HL-60 (cell line): ENCODE measurements around the gene TALDO1.
A peak's percentile ranks its signal among the peaks of the same experiment; 100 is the strongest.

Source experiments
- DNase-seq, 2 experiments: peaks; one replicate each; pipeline ENCODE4 v3.0.0-alpha.2; 2010 to 2020; ENCODE audit warnings: low read depth in 1 of 2, low spot score in 1 of 2
- H3K27ac ChIP-seq: fragments of 250-450 bp; sonication (Bioruptor Pico); replicated peaks from 2 replicates; pipeline ENCODE4 v1.5.1; 2020; ENCODE audit warnings: mild to moderate bottlenecking, moderate library complexity
- H3K27me3 ChIP-seq: fragments of 250-450 bp; sonication (Bioruptor Pico); 2 replicates; pipeline ENCODE4 v1.5.1; 2021; ENCODE audit warnings: mild to moderate bottlenecking, moderate library complexity; ENCODE audit not compliant: insufficient read depth, poor library complexity, severe bottlenecking
- H3K4me3 ChIP-seq: replicated peaks from 2 replicates; pipeline ENCODE4 v1.5.1; 2011; ENCODE audit warnings: mild to moderate bottlenecking, control low read depth, low read length; ENCODE audit not compliant: insufficient read depth
- CTCF ChIP-seq: IDR thresholded peaks from one replicate; pipeline ENCODE4 v1.5.1; 2011; ENCODE audit warnings: low read length, control low read depth, inconsistent platforms; ENCODE audit not compliant: insufficient read depth
- GABPA ChIP-seq: IDR thresholded peaks from 2 replicates; pipeline ENCODE4 v1.6.1; 2012; ENCODE audit warnings: low read depth
- POLR2AphosphoS5 ChIP-seq: IDR thresholded peaks from 2 replicates; pipeline ENCODE4 v1.6.1; 2012; ENCODE audit warnings: low read depth
- REST ChIP-seq: IDR thresholded peaks from 2 replicates; pipeline ENCODE4 v1.6.1; 2012; ENCODE audit warnings: low read depth; ENCODE audit not compliant: insufficient replicate concordance
- SPI1 ChIP-seq: IDR thresholded peaks from 2 replicates; pipeline ENCODE4 v1.6.1; 2012; ENCODE audit warnings: low read depth, mild to moderate bottlenecking, borderline replicate concordance

TALDO1 gene

GRCh38 chr11:745428-745827, 1.8 kb upstream of the TALDO1 start:
- no peak for DNase-seq
- H3K27me3 ChIP-seq = no peaks in the 10 kb centered on the region
- TF ChIP-seq GABPA (no peak), POLR2AphosphoS5 (no peak), CTCF (no peak), REST (no peak), SPI1 (no peak)
- no peak overlapping the region for H3K4me3 ChIP-seq
- H3K27ac ChIP-seq = peak overlapping the region; percentile 45

GRCh38 chr11:746289-747157, 741 bp upstream of the TALDO1 start:
- H3K4me3 ChIP-seq = peak overlapping the region; percentile 91
- peak overlapping the region; percentile 92 for H3K27ac ChIP-seq
- no peaks in the 10 kb centered on the region for H3K27me3 ChIP-seq
- DNase-seq = peak in 1 of 2 experiments; percentile 67
- TF ChIP-seq REST = no peak
- TF ChIP-seq GABPA = no peak
- TF ChIP-seq POLR2AphosphoS5 = 0 out of 2 replicates have a peak, but pooled peaks have one; percentile 11
- no peak for TF ChIP-seq SPI1
- TF ChIP-seq CTCF = no peak

- DNase-seq = peak; percentile 48 to 51
- peak overlapping the region; percentile 92 for H3K27ac ChIP-seq
- peak overlapping the region; percentile 91 for H3K4me3 ChIP-seq
- no peaks in the 10 kb centered on the region for H3K27me3 ChIP-seq
- no peak for TF ChIP-seq CTCF
- TF ChIP-seq SPI1 = no peak
- no peak; the same call in 1 of the 2 replicates for TF ChIP-seq POLR2AphosphoS5
- TF ChIP-seq GABPA = no peak
- TF ChIP-seq REST = peak; percentile 58
Observed at GRCh38 chr11:748007-748359, 719 bp downstream of the TALDO1 start.
